K562 (cell line): ENCODE measurements around the gene ETFRF1. TPM values are rescaled to one million over a fixed set of nuclear protein-coding genes. Genes with fewer than 3 reads are reported as not detected.

Experiments
- ATAC-seq: fragments of 200-7000 bp; cut with Tn5 transposase; 3 replicates; pipeline ENCODE4 v1.9.1; 2020; ENCODE audit warnings: moderate library complexity
- BruUV-seq: library from RNA; stranded (reverse); fragments of 400-500 nt; replicated peaks from 2 replicates; lab custom pipeline; 2021; lab: Mats Ljungman, UMichigan
- CTCF ChIA-PET: fragments of 300-600 bp; formaldehyde crosslinking; extraction: SDS; loops from one replicate; lab custom pipeline; 2021; ENCODE audit warnings: low intra/inter-chr PET ratio; lab: Yijun Ruan, JAX
- POLR2A ChIA-PET: fragments of 300-600, 350-650 bp; sonication (Branson Sonifier 250); formaldehyde crosslinking; extraction: SDS; loops from one replicate; lab custom pipeline; 2021; ENCODE audit warnings: antibody characterized with exemption, inconsistent platforms; lab: Yijun Ruan, JAX
- DNase-seq, 4 experiments: peaks; one replicate each; pipeline versions ENCODE4 v3.0.0 to v3.0.0-alpha.2; 2011 to 2018; ENCODE audit warnings: low spot score in 3 of 4, mixed read lengths in 3 of 4; ENCODE audit errors: extremely low read depth in 1 of 4
- FAIRE-seq: peaks from 2 replicates; lab custom pipeline; 2011; peaks lifted over from hg19 to GRCh38; lab: Jason Lieb, UNC
- H2AFZ ChIP-seq: 2 replicates; pipeline ENCODE4 v1.6.0; 2011; ENCODE audit warnings: low read depth, low read length, control low read depth, inconsistent platforms
- H3K27ac ChIP-seq: fragments of 200-600 bp; 3 replicates; pipeline ENCODE4 v1.8.0; 2011; ENCODE audit warnings: low read depth, mild to moderate bottlenecking, control low read depth, inconsistent platforms, low read length, moderate library complexity, mixed read lengths; ENCODE audit errors: extremely low read depth
- H3K27me3 ChIP-seq, 2 experiments: fragments of 300-600 bp in 1 of 2; 2 replicates in 1 of 2; 3 replicates in 1 of 2; pipeline versions ENCODE4 v1.6.0 to v1.8.0; 2011; ENCODE audit warnings: inconsistent platforms in 2 of 2, low read length in 2 of 2, mild to moderate bottlenecking in 1 of 2, mixed read lengths in 1 of 2, moderate library complexity in 1 of 2; ENCODE audit not compliant: control insufficient read depth in 2 of 2, insufficient read depth in 2 of 2
- H3K36me3 ChIP-seq: fragments of 300-600 bp; 3 replicates; pipeline ENCODE4 v1.8.0; 2011; ENCODE audit warnings: mild to moderate bottlenecking, low read length, inconsistent platforms; ENCODE audit not compliant: control insufficient read depth, insufficient read depth
- H3K4me1 ChIP-seq, 2 experiments: fragments of 200-600 bp in 1 of 2; replicated peaks in 1 of 2; 2 replicates in 1 of 2; 3 replicates in 1 of 2; pipeline versions ENCODE4 v1.5.1 to v1.8.0; 2011; ENCODE audit warnings: inconsistent platforms in 2 of 2, low read length in 2 of 2, mild to moderate bottlenecking in 1 of 2, mixed read lengths in 1 of 2, moderate library complexity in 1 of 2; ENCODE audit not compliant: control insufficient read depth in 2 of 2, insufficient read depth in 2 of 2
- H3K4me2 ChIP-seq: 2 replicates; pipeline ENCODE4 v1.6.1; 2011; ENCODE audit warnings: low read length, control low read depth, inconsistent platforms, mixed read lengths; ENCODE audit not compliant: insufficient read depth
- H3K4me3 ChIP-seq: fragments of 200-600 bp; sonication (generic), shearing (Covaris generic); 2 replicates; pipeline ENCODE4 v1.5.1; 2016; ENCODE audit warnings: control low read depth, inconsistent platforms
- H3K79me2 ChIP-seq: fragments of 200-600 bp; 3 replicates; pipeline ENCODE4 v1.8.0; 2011; ENCODE audit warnings: low read length, inconsistent platforms; ENCODE audit not compliant: control insufficient read depth, insufficient read depth
- H3K9ac ChIP-seq, 2 experiments: 2 replicates each; pipeline versions ENCODE4 v1.6.0 to v1.6.1; 2011; ENCODE audit warnings: low read depth in 2 of 2, low read length in 2 of 2, control low read depth in 1 of 2, inconsistent platforms in 1 of 2, mild to moderate bottlenecking in 1 of 2, mixed read lengths in 1 of 2; ENCODE audit not compliant: insufficient read depth in 1 of 2
- H3K9me1 ChIP-seq: one replicate; pipeline ENCODE4 v1.6.0; 2011; ENCODE audit warnings: inconsistent platforms, mild to moderate bottlenecking, low read length, moderate library complexity; ENCODE audit not compliant: control insufficient read depth, insufficient read depth
- H3K9me3 ChIP-seq: replicated peaks from 2 replicates; pipeline ENCODE4 v1.5.1; 2011; ENCODE audit warnings: low read depth, low read length, inconsistent platforms; ENCODE audit not compliant: control insufficient read depth, insufficient read depth
- H4K20me1 ChIP-seq: replicated peaks from 2 replicates; pipeline ENCODE4 v1.6.1; 2011; ENCODE audit warnings: low read length, inconsistent platforms, mixed read lengths; ENCODE audit not compliant: control insufficient read depth, insufficient read depth
- CBFB ChIP-seq: sonication (generic); formaldehyde crosslinking; IDR thresholded peaks from 2 replicates; pipeline ENCODE4 v1.4.0; 2020; ENCODE audit warnings: mild to moderate bottlenecking, missing genetic modification reagents
- CHCHD3 ChIP-seq: fragments of 250-450 bp; sonication (Bioruptor Pico); IDR thresholded peaks from 2 replicates; pipeline ENCODE4 v2.1.2; 2022; ENCODE audit warnings: mild to moderate bottlenecking
- GTF2F1 ChIP-seq: IDR thresholded peaks from 2 replicates; pipeline ENCODE4 v1.6.1; 2011; ENCODE audit warnings: low read depth, low read length, improper control_type of control experiment
- POLR2A ChIP-seq: fragments of 450-650 bp; conservative IDR thresholded peaks from 2 replicates; pipeline ENCODE4 v1.6.1; 2016
- SOX6 ChIP-seq: fragments of 450-650 bp; IDR thresholded peaks from 2 replicates; pipeline ENCODE4 v1.6.1; 2014; ENCODE audit warnings: mild to moderate bottlenecking
- STAT5B ChIP-seq: fragments of 250-450 bp; sonication (Bioruptor Pico); IDR thresholded peaks from 2 replicates; pipeline ENCODE4 v1.8.0; 2021; ENCODE audit warnings: mild to moderate bottlenecking, inconsistent platforms
- ZBED1 ChIP-seq: IDR thresholded peaks from 2 replicates; pipeline ENCODE4 v1.6.1; 2014
- ZBTB8A ChIP-seq: fragments of 450-650 bp; IDR thresholded peaks from 2 replicates; pipeline ENCODE4 v1.6.1; 2018; ENCODE audit warnings: mild to moderate bottlenecking, moderate library complexity; ENCODE audit not compliant: partially characterized antibody
- WGBS: fragments of 100-300 bp; shearing (Covaris generic); methylation state at CpG from one replicate; pipeline ENCODE4 v1.1.6; 2016; ENCODE audit warnings: low coverage, mixed read lengths; ENCODE audit not compliant: insufficient coverage; ENCODE audit errors: missing lambda C conversion rate; 5-methylcytosine and 5-hydroxymethylcytosine counted together
- in situ Hi-C: fragments of 300-500 bp; cut with MboI; formaldehyde crosslinking; loops from 4 replicates; pipeline ENCODE4 v1.15.0; 2018; ENCODE audit warnings: inconsistent platforms, mixed read lengths
- intact Hi-C: fragments of 100-400 bp; cut with micrococcal nuclease; formaldehyde crosslinking; loops from 2 replicates; pipeline ENCODE4 v1.14.2; 2022
- polyA plus RNA-seq, 8 experiments: library from polyadenylated mRNA; depleted of rRNA in 4 of 8; stranded (reverse) in 5 of 8; unstranded in 3 of 8; fragments of >200 nt; fragmentation: Nextera tagmentation in 2 of 8; fragmentation: Illumina TruSeq in 1 of 8; extraction: Ambion mirVana in 2 of 8; extraction: Trizol in 1 of 8; gene quantifications; 2 replicates each; pipeline versions ENCODE4 v1.2.1 to v1.2.3, GENCODE V29; 2011 to 2014; ENCODE audit warnings: inconsistent platforms in 1 of 8, missing spikeins in 1 of 8
- total RNA-seq, 7 experiments: library from RNA; depleted of rRNA in 6 of 7; stranded (reverse); fragments of >200 nt in 6 of 7; fragmentation: Illumina TruSeq in 2 of 7; extraction: Trizol in 2 of 7; gene quantifications; 2 replicates each; pipeline versions ENCODE4 v1.2.1 to v1.2.3, GENCODE V29; 2011 to 2021; ENCODE audit warnings: low replicate concordance in 1 of 7
- TF ChIP-seq, protein P1 (sequence below): fragments of 450-650 bp; IDR thresholded peaks from 2 replicates; pipeline ENCODE4 v1.6.1; 2017; ENCODE audit warnings: mild to moderate bottlenecking, moderate library complexity
- TF ChIP-seq, protein P2 (sequence below): sonication (generic); formaldehyde crosslinking; IDR thresholded peaks from 2 replicates; pipeline ENCODE4 v1.4.0; 2020; ENCODE audit warnings: mild to moderate bottlenecking, missing genetic modification reagents
- TF ChIP-seq, protein P3 (sequence below): fragments of 450-650 bp; conservative IDR thresholded peaks from 2 replicates; pipeline ENCODE4 v1.6.1; 2016; ENCODE audit warnings: missing genetic modification characterization, low read depth, mild to moderate bottlenecking, control low read depth, missing compliant biosample characterization
- TF ChIP-seq, protein P4 (sequence below): sonication (generic); formaldehyde crosslinking; IDR thresholded peaks from 2 replicates; pipeline ENCODE4 v1.8.1; 2022; ENCODE audit warnings: missing genetic modification reagents

Gene ETFRF1
- total and polyA plus RNA-seq, 9 of the 15 experiments (the other 6 are each of a cell fraction or from before 2014, with no cell fraction given), result 16.1 to 107 (median 33.7) TPM

DNA sequence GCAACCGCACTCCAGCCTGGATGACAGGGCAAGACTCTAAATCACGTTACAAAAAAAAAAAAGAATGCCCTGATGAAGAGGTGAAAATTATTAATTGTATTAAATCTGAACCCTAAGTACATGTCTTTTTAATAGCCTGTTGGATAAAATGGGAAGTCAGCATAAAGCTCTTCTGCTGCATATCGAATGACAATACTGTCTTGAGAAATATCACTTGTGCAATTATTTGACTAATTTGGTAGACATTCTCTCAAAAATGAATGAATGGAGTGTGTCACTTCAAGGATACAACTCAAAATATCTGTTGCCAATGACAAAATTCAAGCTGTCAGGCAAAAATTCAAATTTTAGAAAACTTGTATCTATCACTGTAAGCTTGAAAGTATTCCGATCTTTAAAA, 39.0 kb upstream of the ETFRF1 start:
- H3K27ac ChIP-seq, result no peak overlapping the region
- H3K79me2 ChIP-seq, result no peaks in the 10 kb centered on the region
- H3K36me3 ChIP-seq, result no peaks in the 10 kb centered on the region
- no peaks in the 10 kb centered on the region for H3K9me3 ChIP-seq
- no peaks in the 10 kb centered on the region for H3K4me1 ChIP-seq
- H3K4me3 ChIP-seq, result no peak overlapping the region
- POLR2A ChIA-PET, result no interaction called here
- no peak overlapping the region for H3K4me2 ChIP-seq
- ATAC-seq (no peak), DNase-seq (no peak), FAIRE-seq (no peak)
- no TSS peak for BruUV-seq
- H3K9me1 ChIP-seq, result no peaks in the 10 kb centered on the region
- WGBS, result 44% methylated on average over 4 of the region's 4 CpGs
- TF ChIP-seq ZBTB8A (no peak), ZBED1 (no peak), CHCHD3 (no peak), POLR2A (no peak), CBFB (no peak), SOX6 (no peak), STAT5B (CRISPR knock-in tag) (no peak), GTF2F1 (no peak)
- TF ChIP-seq, protein P1, sequence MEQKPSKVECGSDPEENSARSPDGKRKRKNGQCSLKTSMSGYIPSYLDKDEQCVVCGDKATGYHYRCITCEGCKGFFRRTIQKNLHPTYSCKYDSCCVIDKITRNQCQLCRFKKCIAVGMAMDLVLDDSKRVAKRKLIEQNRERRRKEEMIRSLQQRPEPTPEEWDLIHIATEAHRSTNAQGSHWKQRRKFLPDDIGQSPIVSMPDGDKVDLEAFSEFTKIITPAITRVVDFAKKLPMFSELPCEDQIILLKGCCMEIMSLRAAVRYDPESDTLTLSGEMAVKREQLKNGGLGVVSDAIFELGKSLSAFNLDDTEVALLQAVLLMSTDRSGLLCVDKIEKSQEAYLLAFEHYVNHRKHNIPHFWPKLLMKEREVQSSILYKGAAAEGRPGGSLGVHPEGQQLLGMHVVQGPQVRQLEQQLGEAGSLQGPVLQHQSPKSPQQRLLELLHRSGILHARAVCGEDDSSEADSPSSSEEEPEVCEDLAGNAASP, result no peak
- TF ChIP-seq, protein P2, sequence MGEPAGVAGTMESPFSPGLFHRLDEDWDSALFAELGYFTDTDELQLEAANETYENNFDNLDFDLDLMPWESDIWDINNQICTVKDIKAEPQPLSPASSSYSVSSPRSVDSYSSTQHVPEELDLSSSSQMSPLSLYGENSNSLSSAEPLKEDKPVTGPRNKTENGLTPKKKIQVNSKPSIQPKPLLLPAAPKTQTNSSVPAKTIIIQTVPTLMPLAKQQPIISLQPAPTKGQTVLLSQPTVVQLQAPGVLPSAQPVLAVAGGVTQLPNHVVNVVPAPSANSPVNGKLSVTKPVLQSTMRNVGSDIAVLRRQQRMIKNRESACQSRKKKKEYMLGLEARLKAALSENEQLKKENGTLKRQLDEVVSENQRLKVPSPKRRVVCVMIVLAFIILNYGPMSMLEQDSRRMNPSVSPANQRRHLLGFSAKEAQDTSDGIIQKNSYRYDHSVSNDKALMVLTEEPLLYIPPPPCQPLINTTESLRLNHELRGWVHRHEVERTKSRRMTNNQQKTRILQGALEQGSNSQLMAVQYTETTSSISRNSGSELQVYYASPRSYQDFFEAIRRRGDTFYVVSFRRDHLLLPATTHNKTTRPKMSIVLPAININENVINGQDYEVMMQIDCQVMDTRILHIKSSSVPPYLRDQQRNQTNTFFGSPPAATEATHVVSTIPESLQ, result no peak
- TF ChIP-seq, protein P3, sequence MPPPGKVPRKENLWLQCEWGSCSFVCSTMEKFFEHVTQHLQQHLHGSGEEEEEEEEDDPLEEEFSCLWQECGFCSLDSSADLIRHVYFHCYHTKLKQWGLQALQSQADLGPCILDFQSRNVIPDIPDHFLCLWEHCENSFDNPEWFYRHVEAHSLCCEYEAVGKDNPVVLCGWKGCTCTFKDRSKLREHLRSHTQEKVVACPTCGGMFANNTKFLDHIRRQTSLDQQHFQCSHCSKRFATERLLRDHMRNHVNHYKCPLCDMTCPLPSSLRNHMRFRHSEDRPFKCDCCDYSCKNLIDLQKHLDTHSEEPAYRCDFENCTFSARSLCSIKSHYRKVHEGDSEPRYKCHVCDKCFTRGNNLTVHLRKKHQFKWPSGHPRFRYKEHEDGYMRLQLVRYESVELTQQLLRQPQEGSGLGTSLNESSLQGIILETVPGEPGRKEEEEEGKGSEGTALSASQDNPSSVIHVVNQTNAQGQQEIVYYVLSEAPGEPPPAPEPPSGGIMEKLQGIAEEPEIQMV, result no peak
- TF ChIP-seq, protein P4, sequence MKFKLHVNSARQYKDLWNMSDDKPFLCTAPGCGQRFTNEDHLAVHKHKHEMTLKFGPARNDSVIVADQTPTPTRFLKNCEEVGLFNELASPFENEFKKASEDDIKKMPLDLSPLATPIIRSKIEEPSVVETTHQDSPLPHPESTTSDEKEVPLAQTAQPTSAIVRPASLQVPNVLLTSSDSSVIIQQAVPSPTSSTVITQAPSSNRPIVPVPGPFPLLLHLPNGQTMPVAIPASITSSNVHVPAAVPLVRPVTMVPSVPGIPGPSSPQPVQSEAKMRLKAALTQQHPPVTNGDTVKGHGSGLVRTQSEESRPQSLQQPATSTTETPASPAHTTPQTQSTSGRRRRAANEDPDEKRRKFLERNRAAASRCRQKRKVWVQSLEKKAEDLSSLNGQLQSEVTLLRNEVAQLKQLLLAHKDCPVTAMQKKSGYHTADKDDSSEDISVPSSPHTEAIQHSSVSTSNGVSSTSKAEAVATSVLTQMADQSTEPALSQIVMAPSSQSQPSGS, result no peak
- intact Hi-C loops (no loop called here), in situ Hi-C loops (no loop called here)
- H2AFZ ChIP-seq, result no peak overlapping the region
- H4K20me1 ChIP-seq, result no peaks in the 10 kb centered on the region
- H3K9ac ChIP-seq, result no peak overlapping the region
- CTCF ChIA-PET, result interaction anchor here (2.0 kb wide), 1 partner anchor 164 kb away, joined by 7 read pairs; no protein-coding TSS in a partner anchor
- no peaks in the 10 kb centered on the region for H3K27me3 ChIP-seq
